ENCODE data around the gene MMP20.

The MMP20 gene

DNA sequence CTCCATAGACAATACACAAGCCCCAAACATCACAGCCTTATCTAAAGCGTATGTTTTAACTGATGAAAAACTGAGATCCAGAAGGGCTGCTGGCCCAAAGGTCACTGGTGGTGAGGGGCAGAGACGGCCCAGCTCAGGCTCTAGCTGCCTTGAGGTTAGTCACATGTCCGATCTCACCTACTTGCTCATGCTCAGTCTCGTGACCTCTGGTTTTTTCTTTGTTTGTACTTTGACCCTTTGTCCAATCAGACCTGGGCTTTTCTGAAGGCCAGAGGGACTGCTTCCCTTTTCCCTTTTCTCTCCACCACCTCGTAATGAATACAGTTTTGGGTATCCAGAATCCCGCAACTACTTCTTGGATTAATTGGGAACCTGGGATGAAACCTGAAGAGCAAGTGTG lies 28.6 kb downstream of the MMP20 start:
- TF ChIP-seq, protein P1, sequence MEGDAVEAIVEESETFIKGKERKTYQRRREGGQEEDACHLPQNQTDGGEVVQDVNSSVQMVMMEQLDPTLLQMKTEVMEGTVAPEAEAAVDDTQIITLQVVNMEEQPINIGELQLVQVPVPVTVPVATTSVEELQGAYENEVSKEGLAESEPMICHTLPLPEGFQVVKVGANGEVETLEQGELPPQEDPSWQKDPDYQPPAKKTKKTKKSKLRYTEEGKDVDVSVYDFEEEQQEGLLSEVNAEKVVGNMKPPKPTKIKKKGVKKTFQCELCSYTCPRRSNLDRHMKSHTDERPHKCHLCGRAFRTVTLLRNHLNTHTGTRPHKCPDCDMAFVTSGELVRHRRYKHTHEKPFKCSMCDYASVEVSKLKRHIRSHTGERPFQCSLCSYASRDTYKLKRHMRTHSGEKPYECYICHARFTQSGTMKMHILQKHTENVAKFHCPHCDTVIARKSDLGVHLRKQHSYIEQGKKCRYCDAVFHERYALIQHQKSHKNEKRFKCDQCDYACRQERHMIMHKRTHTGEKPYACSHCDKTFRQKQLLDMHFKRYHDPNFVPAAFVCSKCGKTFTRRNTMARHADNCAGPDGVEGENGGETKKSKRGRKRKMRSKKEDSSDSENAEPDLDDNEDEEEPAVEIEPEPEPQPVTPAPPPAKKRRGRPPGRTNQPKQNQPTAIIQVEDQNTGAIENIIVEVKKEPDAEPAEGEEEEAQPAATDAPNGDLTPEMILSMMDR (IDR thresholded peaks at IDR 0.05; ENCODE audit: control extremely low read depth, extremely low read depth, low read depth, missing control alignments) = no peak
- ChIA-PET CTCF (interaction anchor here (1.0 to 5.6 kb wide), 11 partner anchors 15 to 308 kb away, joined by 3 to 30 read pairs (median 4); no protein-coding TSS in a partner anchor), POLR2A (no interaction called here)

DNA sequence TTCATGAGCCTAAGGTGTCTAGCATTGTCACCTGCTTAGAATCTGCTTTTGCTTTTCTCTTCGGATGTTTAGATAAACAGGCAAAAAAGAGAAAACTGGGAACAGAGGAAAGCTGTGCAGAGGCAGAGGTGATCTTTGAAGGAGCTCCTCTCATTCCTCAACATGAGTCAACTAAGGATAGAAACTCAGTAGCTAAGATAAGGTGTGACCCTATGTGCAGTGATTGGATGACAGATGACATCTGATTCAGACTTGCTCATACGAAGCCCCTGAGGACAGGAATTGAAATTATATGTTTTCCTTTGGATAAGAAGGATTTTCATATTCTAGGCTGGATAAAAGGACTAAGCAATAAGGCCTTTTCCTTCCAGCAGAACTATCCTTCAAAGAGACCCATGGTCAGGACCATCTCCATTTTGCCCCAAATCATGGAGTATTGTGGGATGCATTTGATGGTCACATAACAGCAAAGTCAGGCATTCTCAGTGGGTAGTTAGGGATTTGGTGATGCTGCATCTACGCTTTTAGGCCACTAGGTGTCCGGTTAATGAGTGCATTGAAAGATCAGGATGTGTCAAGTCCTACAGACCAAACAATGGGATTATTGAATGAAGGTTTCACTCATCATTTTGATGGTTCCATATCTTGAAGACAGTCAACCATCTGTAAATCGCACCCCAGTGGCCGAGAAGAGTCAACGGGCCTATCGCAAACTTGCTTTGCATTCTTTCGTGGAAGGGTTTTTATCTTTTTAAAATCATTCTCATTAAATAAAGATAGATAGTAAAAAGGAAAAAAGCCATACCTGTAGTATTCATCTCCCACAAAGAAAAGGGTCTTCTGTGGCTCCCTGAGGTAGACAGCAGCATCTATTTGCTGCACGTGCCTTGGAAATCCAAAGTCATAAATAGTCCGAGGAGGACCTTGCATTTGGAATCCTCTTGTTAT lies 32.2 kb downstream of the MMP20 start:
- ChIA-PET CTCF (interaction anchor here (0.7 to 5.6 kb wide), 21 partner anchors 8 to 251 kb away, joined by 3 to 30 read pairs (median 5); no protein-coding TSS in a partner anchor), POLR2A (no interaction called here)
- no peak for DNase-seq (ENCODE audit: extremely low spot score)
- TF ChIP-seq, protein P1 (IDR thresholded peaks at IDR 0.05; ENCODE audit: control extremely low read depth, extremely low read depth, low read depth, missing control alignments) = peak; percentile 13

More for the DNA sequence above, 28.6 kb downstream of the MMP20 start:
- DNase-seq (ENCODE audit: extremely low spot score) = no peak

DNA sequence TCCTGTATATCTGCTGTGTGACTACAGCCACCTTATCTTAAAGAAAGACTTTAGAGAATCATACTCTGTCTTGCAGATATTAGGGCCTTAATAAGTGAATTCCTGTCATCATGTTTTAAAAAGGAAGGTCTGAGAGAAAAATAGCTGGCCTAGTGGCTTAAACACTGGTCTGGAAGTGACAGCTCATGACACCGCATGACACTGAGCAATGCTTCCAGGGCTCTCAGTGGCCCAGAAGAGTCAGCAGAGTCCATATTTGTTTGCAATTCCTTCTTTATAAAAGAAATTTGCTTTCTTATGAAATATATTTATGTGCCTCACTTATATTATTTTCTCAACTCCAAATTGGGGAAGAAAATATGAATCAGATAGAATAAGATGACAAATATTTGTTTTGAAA lies 33.0 kb downstream of the MMP20 start:
- no peak for DNase-seq (ENCODE audit: extremely low spot score)
- TF ChIP-seq, protein P1 (IDR thresholded peaks at IDR 0.05; ENCODE audit: control extremely low read depth, extremely low read depth, low read depth, missing control alignments) = no peak
- POLR2A ChIA-PET = no interaction called here
- CTCF ChIA-PET = interaction anchor here (0.7 to 2.9 kb wide), 16 partner anchors 9 to 250 kb away, joined by 3 to 23 read pairs (median 4); no protein-coding TSS in a partner anchor

DNA sequence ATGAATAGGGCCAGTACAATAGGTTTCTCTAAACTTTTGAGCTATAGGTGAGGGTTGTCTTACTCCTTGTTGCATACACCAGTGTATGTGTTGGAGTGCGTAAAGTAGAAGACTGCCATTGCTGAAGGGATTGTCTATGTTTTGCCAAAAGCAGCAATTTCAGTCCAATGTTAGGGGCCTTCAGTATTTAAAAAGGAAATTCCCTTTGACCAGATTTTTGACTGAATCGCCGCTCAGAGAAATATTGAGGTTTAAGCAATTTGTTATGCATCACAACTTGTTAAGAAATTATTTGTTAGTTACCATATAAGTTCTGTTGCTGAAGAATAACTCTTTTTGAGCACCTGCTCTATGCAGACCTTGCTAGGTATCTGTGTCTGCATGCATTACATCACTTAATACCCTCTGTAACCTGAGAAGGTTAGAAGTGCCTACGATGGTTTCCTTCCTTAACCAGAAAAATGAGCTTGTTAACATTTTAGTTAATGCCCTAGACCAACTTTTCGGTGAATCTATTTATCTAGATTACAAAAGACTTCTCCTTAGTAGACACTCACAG lies 33.9 kb downstream of the MMP20 start:
- CTCF ChIA-PET = interaction anchor here (0.8 to 2.9 kb wide), 19 partner anchors 9 to 249 kb away, joined by 3 to 23 read pairs (median 4); no protein-coding TSS in a partner anchor
- POLR2A ChIA-PET = interaction anchor here (0.6 kb wide), 1 partner anchor 24 kb away, joined by 3 read pairs; no protein-coding TSS in a partner anchor
- DNase-seq (ENCODE audit: extremely low spot score) = no peak
- TF ChIP-seq, protein P1 (IDR thresholded peaks at IDR 0.05; ENCODE audit: control extremely low read depth, extremely low read depth, low read depth, missing control alignments) = no peak

DNA sequence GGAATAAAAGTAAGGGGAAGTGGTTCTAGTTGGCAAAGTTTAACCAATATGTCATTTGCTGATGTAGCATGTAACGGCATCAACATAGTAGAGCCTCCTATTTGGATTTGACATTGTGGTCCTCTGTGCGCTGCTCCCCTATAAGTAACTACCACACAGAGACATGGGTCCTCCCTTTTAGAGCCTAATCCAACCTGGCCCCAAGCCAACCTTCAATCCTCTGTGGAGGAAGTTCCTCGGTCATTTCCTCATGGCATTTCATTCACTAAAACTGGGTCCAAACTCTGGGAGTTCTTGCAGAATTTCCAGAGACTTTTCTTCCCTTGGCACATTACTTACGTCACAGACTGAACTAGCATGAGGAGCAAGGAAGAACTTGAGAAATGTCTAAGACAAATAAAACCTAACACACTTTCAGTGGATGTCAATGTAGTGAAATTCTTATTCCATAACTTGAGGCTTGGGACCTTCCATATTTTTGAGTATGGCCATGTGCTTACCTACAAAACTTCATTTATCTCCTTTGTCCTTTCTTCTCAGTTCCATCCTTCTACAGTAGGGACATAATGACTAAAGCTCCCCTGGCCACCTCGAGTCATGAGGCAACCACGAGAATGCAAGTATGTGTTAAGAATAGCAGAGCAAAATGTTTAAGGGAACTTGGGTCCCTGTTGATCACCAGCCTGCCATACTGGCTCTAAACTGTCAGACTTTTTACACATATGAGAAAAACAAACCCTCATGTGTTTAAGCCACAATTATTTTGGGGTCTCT lies 34.7 kb downstream of the MMP20 start:
- no peak for DNase-seq (ENCODE audit: extremely low spot score)
- CTCF ChIA-PET = interaction anchor here (1.0 to 2.9 kb wide), 6 partner anchors 14 to 127 kb away, joined by 3 to 23 read pairs (median 4); no protein-coding TSS in a partner anchor
- TF ChIP-seq, protein P1 (IDR thresholded peaks at IDR 0.05; ENCODE audit: control extremely low read depth, extremely low read depth, low read depth, missing control alignments) = no peak
- POLR2A ChIA-PET = no interaction called here
